GM12873 (cell line): Measurements from ENCODE around the gene PXDN.

Experiments
- CTCF ChIP-seq: IDR thresholded peaks from 2 replicates; pipeline ENCODE4 v1.5.1; 2012; ENCODE audit warnings: low read depth, mild to moderate bottlenecking, moderate library complexity, low read length, control low read depth; ENCODE audit not compliant: insufficient read depth; ENCODE audit errors: missing control alignments

PXDN gene, protein sequence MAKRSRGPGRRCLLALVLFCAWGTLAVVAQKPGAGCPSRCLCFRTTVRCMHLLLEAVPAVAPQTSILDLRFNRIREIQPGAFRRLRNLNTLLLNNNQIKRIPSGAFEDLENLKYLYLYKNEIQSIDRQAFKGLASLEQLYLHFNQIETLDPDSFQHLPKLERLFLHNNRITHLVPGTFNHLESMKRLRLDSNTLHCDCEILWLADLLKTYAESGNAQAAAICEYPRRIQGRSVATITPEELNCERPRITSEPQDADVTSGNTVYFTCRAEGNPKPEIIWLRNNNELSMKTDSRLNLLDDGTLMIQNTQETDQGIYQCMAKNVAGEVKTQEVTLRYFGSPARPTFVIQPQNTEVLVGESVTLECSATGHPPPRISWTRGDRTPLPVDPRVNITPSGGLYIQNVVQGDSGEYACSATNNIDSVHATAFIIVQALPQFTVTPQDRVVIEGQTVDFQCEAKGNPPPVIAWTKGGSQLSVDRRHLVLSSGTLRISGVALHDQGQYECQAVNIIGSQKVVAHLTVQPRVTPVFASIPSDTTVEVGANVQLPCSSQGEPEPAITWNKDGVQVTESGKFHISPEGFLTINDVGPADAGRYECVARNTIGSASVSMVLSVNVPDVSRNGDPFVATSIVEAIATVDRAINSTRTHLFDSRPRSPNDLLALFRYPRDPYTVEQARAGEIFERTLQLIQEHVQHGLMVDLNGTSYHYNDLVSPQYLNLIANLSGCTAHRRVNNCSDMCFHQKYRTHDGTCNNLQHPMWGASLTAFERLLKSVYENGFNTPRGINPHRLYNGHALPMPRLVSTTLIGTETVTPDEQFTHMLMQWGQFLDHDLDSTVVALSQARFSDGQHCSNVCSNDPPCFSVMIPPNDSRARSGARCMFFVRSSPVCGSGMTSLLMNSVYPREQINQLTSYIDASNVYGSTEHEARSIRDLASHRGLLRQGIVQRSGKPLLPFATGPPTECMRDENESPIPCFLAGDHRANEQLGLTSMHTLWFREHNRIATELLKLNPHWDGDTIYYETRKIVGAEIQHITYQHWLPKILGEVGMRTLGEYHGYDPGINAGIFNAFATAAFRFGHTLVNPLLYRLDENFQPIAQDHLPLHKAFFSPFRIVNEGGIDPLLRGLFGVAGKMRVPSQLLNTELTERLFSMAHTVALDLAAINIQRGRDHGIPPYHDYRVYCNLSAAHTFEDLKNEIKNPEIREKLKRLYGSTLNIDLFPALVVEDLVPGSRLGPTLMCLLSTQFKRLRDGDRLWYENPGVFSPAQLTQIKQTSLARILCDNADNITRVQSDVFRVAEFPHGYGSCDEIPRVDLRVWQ (N-terminal part only)

GRCh38 chr2:1744446-1745170, at the start of gene PXDN:
TSS of gene PXDN (minus strand) at chr2:1744515. CDS start at chr2:1744455, 60 bp downstream.
- no peak for TF ChIP-seq CTCF

DNA sequence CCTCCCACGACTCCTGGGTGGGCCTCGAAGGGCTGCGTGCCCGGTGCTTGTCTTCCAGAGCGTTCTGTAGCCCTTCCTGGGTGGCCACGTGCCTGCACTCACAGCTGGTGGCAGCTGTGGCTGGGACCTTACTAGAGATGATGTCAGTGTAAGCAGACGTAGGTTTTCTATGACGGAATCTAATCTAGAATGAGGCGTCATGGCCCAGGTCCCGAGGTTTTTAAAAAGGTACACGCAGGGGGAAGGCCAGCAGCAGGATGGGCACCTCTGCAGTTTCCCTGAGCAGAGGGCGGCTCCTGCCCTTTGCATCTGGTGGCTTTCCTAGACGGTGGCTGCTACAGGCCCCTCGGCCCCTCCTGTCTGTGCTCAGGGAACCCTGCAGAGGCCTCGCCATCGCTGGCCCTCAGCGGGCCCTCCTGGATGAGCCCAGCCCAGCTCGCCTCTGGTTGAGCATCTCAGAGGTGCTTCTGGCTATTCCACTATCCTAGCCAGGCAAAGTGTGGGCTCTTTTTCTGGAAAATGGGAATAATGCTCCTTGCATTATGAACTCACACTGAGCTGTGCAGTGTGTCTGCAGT, 49.6 kb upstream of the PXDN start:
- no peak for TF ChIP-seq CTCF

GRCh38 chr2:1793001-1793867, 48.9 kb upstream of the PXDN start:
- TF ChIP-seq CTCF: no peak

GRCh38 chr2:1791685-1792435, 47.5 kb upstream of the PXDN start:
- TF ChIP-seq CTCF: no peak

DNA sequence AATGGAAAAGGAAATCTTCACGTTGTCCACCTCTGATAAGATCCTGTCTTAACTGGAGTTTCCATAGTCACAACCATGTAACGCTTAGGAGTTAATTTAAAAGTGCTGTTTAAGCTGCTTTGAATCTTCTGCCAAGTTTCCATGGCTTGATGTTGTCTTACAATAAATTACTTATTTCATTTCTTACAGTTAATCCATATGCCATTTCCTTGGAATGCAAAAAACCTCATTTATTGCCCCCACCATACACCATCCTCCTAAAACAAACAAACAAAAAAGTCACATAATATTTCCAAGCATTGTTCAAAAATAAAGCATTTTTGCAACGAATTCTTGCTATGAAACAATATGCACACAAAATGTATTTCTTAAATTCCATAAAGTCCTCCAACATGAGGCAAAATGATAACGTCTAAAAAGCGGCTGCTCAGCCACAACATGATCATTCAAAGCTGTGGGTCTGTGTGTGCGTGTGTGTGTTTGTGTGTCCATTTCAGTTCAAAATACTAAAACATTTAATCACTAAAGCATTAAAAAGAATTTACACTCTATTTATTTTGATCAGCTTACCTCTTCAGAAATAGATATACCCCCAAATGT, 46.8 kb upstream of the PXDN start:
- TF ChIP-seq CTCF: no peak
